RWPE1 (cell line): ENCODE data around the gene FIG4.
"Not testable (repeated sequence)": the region's sequence is repeated elsewhere in the genome, so short reads cannot be mapped to it uniquely, and the experiment has no call there.

Experiments used
- CTCF ChIA-PET: fragments of 350-600 bp; sonication (Branson Sonifier 250); formaldehyde crosslinking; extraction: SDS; loops from one replicate; lab custom pipeline; 2021; lab: Yijun Ruan, JAX
- POLR2A ChIA-PET: fragments of 400-600 bp; formaldehyde crosslinking; extraction: SDS; loops from one replicate; lab custom pipeline; 2020; ENCODE audit warnings: antibody characterized with exemption; ENCODE audit not compliant: low non-redundant PET; lab: Yijun Ruan, JAX
- DNase-seq: peaks from one replicate; pipeline ENCODE4 v3.0.0; 2012; ENCODE audit warnings: low spot score
- H3K27ac ChIP-seq: fragments of 450-650 bp; 2 replicates; pipeline ENCODE4 v1.5.1; 2017
- CTCF ChIP-seq: fragments of 450-650 bp; conservative IDR thresholded peaks from 2 replicates; pipeline ENCODE4 v1.5.1; 2017; ENCODE audit warnings: low read depth, mild to moderate bottlenecking

Gene FIG4

GRCh38 chr6:109867009-109867969, 176.2 kb downstream of the FIG4 start:
- ChIA-PET POLR2A (no interaction called here), CTCF (interaction anchor here (0.6 to 0.7 kb wide), 3 partner anchors 11 to 382 kb away, joined by 3 to 5 read pairs (median 3); no protein-coding TSS in a partner anchor)
- no peak for DNase-seq
- H3K27ac ChIP-seq, result no peak overlapping the region
- no peak for TF ChIP-seq CTCF

GRCh38 chr6:109867970-109868358, 176.9 kb downstream of the FIG4 start:
- ChIA-PET CTCF (interaction anchor here (0.6 to 0.7 kb wide), 2 partner anchors 12 to 382 kb away, joined by 3 to 5 read pairs; no protein-coding TSS in a partner anchor), POLR2A (no interaction called here)
- DNase-seq, result no peak
- H3K27ac ChIP-seq, result no peak overlapping the region
- TF ChIP-seq CTCF, result no peak

- CTCF ChIA-PET, POLR2A ChIA-PET, DNase-seq, H3K27ac ChIP-seq: not testable (repeated sequence)
Measured at GRCh38 chr6:109869398-109870088, 178.4 kb downstream of the FIG4 start.

- CTCF ChIA-PET, result no interaction called here
Measured at GRCh38 chr6:109870089-109870410, 179.0 kb downstream of the FIG4 start.

GRCh38 chr6:109872549-109872948, 181.5 kb downstream of the FIG4 start:
- ChIA-PET POLR2A (no interaction called here), CTCF (no interaction called here)
- DNase-seq, result no peak
- H3K27ac ChIP-seq, result no peak overlapping the region
- no peak for TF ChIP-seq CTCF

More at GRCh38 chr6:109870089-109870410, 179.0 kb downstream of the FIG4 start:
- TF ChIP-seq CTCF, result no peak
- no peak for DNase-seq
- H3K27ac ChIP-seq, result no peak overlapping the region
- POLR2A ChIA-PET, result no interaction called here

GRCh38 chr6:109872968-109873545, 182.0 kb downstream of the FIG4 start:
- no peak overlapping the region for H3K27ac ChIP-seq
- ChIA-PET CTCF (no interaction called here), POLR2A (no interaction called here)
- no peak for TF ChIP-seq CTCF
- DNase-seq, result no peak
